K562 (cell line): Measurements from ENCODE around the gene IFI27L1. TPM values are rescaled to one million over a fixed set of nuclear protein-coding genes. Genes with fewer than 3 reads are reported as not detected.
A peak's percentile ranks its signal among the peaks of the same experiment; 100 is the strongest.

Source experiments
- ATF1 ChIP-seq, 2 experiments: fragments of 450-650 bp in 1 of 2; IDR thresholded peaks; 2 replicates each; pipeline ENCODE4 v1.6.1; 2016; ENCODE audit warnings: missing compliant biosample characterization in 1 of 2, missing genetic modification characterization in 1 of 2
- CEBPZ ChIP-seq: fragments of 150-350 bp; IDR thresholded peaks from 2 replicates; pipeline ENCODE4 v1.6.1; 2014; ENCODE audit warnings: low read depth, mild to moderate bottlenecking, low read length, borderline replicate concordance
- ELK1 ChIP-seq: sonication (generic); formaldehyde crosslinking; IDR thresholded peaks from 2 replicates; pipeline ENCODE4 v1.8.1; 2022; ENCODE audit warnings: missing genetic modification reagents
- FOXP1 ChIP-seq: sonication (generic); formaldehyde crosslinking; IDR thresholded peaks from 2 replicates; pipeline ENCODE4 v1.8.0; 2022; ENCODE audit warnings: mild to moderate bottlenecking, missing genetic modification reagents
- HDAC1 ChIP-seq, 2 experiments: fragments of 450-650 bp; IDR thresholded peaks; 2 replicates each; pipeline ENCODE4 v1.6.1; 2016 to 2017; ENCODE audit warnings: inconsistent platforms in 1 of 2, mild to moderate bottlenecking in 1 of 2, moderate library complexity in 1 of 2
- HDAC2 ChIP-seq: fragments of 450-650 bp; IDR thresholded peaks from 2 replicates; pipeline ENCODE4 v1.6.1; 2016; ENCODE audit warnings: mild to moderate bottlenecking
- MBD2 ChIP-seq: sonication (generic); IDR thresholded peaks from 2 replicates; pipeline ENCODE4 v1.6.1; 2016; ENCODE audit warnings: low read depth, borderline replicate concordance
- MCM7 ChIP-seq, 2 experiments: fragments of 450-650 bp; IDR thresholded peaks; 2 replicates each; pipeline ENCODE4 v1.6.1; 2016 to 2018
- NR4A1 ChIP-seq, 2 experiments: fragments of 250-450 bp in 1 of 2; fragments of 450-650 bp in 1 of 2; sonication (Bioruptor Pico) in 1 of 2; IDR thresholded peaks; 2 replicates each; pipeline versions ENCODE4 v1.4.0 to v1.6.1; 2016 to 2020; ENCODE audit warnings: mild to moderate bottlenecking in 2 of 2, missing compliant biosample characterization in 1 of 2, missing genetic modification characterization in 1 of 2, moderate library complexity in 1 of 2
- SMARCA5 ChIP-seq: fragments of 450-650 bp; IDR thresholded peaks from 2 replicates; pipeline ENCODE4 v1.6.1; 2016
- SOX6 ChIP-seq: fragments of 450-650 bp; IDR thresholded peaks from 2 replicates; pipeline ENCODE4 v1.6.1; 2014; ENCODE audit warnings: mild to moderate bottlenecking
- TAF1 ChIP-seq: IDR thresholded peaks from 2 replicates; pipeline ENCODE4 v1.6.1; 2011; ENCODE audit warnings: mild to moderate bottlenecking, low read length, moderate library complexity; ENCODE audit not compliant: insufficient read depth, control insufficient read depth, severe bottlenecking; ENCODE audit errors: extremely low read depth
- ZBTB8A ChIP-seq: fragments of 450-650 bp; IDR thresholded peaks from 2 replicates; pipeline ENCODE4 v1.6.1; 2018; ENCODE audit warnings: mild to moderate bottlenecking, moderate library complexity; ENCODE audit not compliant: partially characterized antibody
- ZC3H8 ChIP-seq: fragments of 450-650 bp; IDR thresholded peaks from 2 replicates; pipeline ENCODE4 v1.6.1; 2017
- ZNF12 ChIP-seq: sonication (generic); formaldehyde crosslinking; IDR thresholded peaks from 2 replicates; pipeline ENCODE4 v1.4.0; 2020; ENCODE audit warnings: mild to moderate bottlenecking, missing genetic modification reagents
- ZNF561 ChIP-seq: fragments of 450-650 bp; formaldehyde crosslinking; conservative IDR thresholded peaks from 2 replicates; pipeline ENCODE4 v1.4.0; 2020; ENCODE audit warnings: mild to moderate bottlenecking, moderate library complexity
- ZNF785 ChIP-seq: fragments of 250-450 bp; sonication (Bioruptor Pico); IDR thresholded peaks from 2 replicates; pipeline ENCODE4 v1.4.0; 2020; ENCODE audit warnings: mild to moderate bottlenecking
- polyA plus RNA-seq, 8 experiments: library from polyadenylated mRNA; depleted of rRNA in 4 of 8; stranded (reverse) in 5 of 8; unstranded in 3 of 8; fragments of >200 nt; fragmentation: Nextera tagmentation in 2 of 8; fragmentation: Illumina TruSeq in 1 of 8; extraction: Ambion mirVana in 2 of 8; extraction: Trizol in 1 of 8; gene quantifications; 2 replicates each; pipeline versions ENCODE4 v1.2.1 to v1.2.3, GENCODE V29; 2011 to 2014; ENCODE audit warnings: inconsistent platforms in 1 of 8, missing spikeins in 1 of 8
- total RNA-seq, 7 experiments: library from RNA; depleted of rRNA in 6 of 7; stranded (reverse); fragments of >200 nt in 6 of 7; fragmentation: Illumina TruSeq in 2 of 7; extraction: Trizol in 2 of 7; gene quantifications; 2 replicates each; pipeline versions ENCODE4 v1.2.1 to v1.2.3, GENCODE V29; 2011 to 2021; ENCODE audit warnings: low replicate concordance in 1 of 7
- TF ChIP-seq, protein P1 (sequence below): sonication (generic); formaldehyde crosslinking; IDR thresholded peaks from 2 replicates; pipeline ENCODE4 v1.8.1; 2022; ENCODE audit warnings: missing genetic modification reagents
- TF ChIP-seq, protein P2 (sequence below), 2 experiments: IDR thresholded peaks; 2 replicates each; pipeline ENCODE4 v1.6.1; 2011; ENCODE audit warnings: borderline replicate concordance in 1 of 2, control low read depth in 1 of 2, low read depth in 1 of 2, low read length in 1 of 2, mild to moderate bottlenecking in 1 of 2, mixed read lengths in 1 of 2, moderate library complexity in 1 of 2; ENCODE audit not compliant: insufficient read depth in 1 of 2, insufficient read length in 1 of 2, poor library complexity in 1 of 2, severe bottlenecking in 1 of 2; ENCODE audit errors: extremely low read depth in 1 of 2
- TF ChIP-seq, protein P3 (sequence below): fragments of 450-650 bp; IDR thresholded peaks from 2 replicates; pipeline ENCODE4 v1.6.1; 2016

The IFI27L1 gene
- total and polyA plus RNA-seq, 9 of the 15 experiments (the other 6 are each of a cell fraction or from before 2014, with no cell fraction given), result 14.5 to 28.0 (median 23.8) TPM

DNA sequence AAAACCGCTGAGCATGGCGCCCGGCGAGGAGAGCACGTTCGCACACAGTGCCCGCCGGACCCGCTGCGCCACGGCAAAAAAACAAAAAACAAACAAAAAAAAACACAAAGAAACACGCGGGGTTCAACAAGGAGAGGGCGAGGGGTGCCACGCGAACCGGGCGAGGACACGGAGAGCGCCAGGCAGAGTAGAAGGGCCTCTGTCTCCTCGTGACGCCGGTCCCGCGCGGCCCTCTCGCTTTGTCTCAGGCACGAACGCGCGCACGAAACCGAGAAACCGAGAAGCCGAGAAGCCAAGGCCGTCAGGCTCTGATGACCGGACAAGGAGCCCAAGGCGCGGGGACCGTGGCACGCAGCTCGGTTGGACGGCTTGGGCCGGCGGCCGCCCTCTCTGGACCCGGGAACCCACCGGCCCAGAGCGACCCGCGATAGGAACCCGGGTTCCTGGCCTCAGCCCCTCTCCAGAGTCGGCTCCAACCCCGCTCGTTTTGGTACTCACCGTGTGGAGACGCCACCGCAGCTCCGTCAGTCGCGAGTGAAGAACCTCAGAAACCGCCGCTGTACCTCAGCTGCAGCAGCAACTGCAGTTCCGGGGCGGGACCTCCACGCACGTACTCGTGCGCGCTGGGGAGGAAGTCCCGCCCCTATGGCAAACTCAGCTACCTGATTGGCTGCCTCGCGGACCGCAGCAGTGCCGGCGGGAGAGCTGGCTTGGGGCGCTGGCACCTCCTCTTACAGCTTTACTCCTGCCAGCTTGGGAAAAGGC, at the start of gene IFI27L1, which contains the start of gene DDX24 (continued):
- TF ChIP-seq, protein P1, sequence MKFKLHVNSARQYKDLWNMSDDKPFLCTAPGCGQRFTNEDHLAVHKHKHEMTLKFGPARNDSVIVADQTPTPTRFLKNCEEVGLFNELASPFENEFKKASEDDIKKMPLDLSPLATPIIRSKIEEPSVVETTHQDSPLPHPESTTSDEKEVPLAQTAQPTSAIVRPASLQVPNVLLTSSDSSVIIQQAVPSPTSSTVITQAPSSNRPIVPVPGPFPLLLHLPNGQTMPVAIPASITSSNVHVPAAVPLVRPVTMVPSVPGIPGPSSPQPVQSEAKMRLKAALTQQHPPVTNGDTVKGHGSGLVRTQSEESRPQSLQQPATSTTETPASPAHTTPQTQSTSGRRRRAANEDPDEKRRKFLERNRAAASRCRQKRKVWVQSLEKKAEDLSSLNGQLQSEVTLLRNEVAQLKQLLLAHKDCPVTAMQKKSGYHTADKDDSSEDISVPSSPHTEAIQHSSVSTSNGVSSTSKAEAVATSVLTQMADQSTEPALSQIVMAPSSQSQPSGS (CRISPR knock-in tag), result no peak
- TF ChIP-seq, protein P2, sequence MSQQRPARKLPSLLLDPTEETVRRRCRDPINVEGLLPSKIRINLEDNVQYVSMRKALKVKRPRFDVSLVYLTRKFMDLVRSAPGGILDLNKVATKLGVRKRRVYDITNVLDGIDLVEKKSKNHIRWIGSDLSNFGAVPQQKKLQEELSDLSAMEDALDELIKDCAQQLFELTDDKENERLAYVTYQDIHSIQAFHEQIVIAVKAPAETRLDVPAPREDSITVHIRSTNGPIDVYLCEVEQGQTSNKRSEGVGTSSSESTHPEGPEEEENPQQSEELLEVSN (IDR thresholded peaks at IDR 0.05; ENCODE audit: borderline replicate concordance in 1 of 2, extremely low read depth in 1 of 2, insufficient read depth in 1 of 2, insufficient read length in 1 of 2, low read depth in 1 of 2, low read length in 1 of 2, poor library complexity in 1 of 2, severe bottlenecking in 1 of 2), result peak; percentile 40 to 79
- TF ChIP-seq FOXP1 (CRISPR knock-in tag), result no peak
- TF ChIP-seq ELK1 (CRISPR knock-in tag), result no peak
- TF ChIP-seq CEBPZ, result no peak
- no peak for TF ChIP-seq ZNF785 (CRISPR knock-in tag)
- TF ChIP-seq ATF1 (CRISPR knock-in tag; IDR thresholded peaks at IDR 0.05), result no peak
- peak; percentile 65 for TF ChIP-seq ATF1 (tag; IDR thresholded peaks at IDR 0.05)
- TF ChIP-seq MBD2, result 0 out of 2 replicates have a peak, but pooled peaks have one; percentile 50
- no peak for TF ChIP-seq ZNF561
- no peak for TF ChIP-seq ZBTB8A
- TF ChIP-seq SOX6, result no peak
- TF ChIP-seq NR4A1 (CRISPR knock-in tag; IDR thresholded peaks at IDR 0.05), result no peak
- TF ChIP-seq NR4A1 (tag; IDR thresholded peaks at IDR 0.05), result no peak
- peak in 1 of 2 experiments; percentile 20; a peak in 2 of 4 replicates for TF ChIP-seq HDAC1 (IDR thresholded peaks at IDR 0.05)
- no peak for TF ChIP-seq MCM7 (IDR thresholded peaks at IDR 0.05)
- TF ChIP-seq, protein P3, sequence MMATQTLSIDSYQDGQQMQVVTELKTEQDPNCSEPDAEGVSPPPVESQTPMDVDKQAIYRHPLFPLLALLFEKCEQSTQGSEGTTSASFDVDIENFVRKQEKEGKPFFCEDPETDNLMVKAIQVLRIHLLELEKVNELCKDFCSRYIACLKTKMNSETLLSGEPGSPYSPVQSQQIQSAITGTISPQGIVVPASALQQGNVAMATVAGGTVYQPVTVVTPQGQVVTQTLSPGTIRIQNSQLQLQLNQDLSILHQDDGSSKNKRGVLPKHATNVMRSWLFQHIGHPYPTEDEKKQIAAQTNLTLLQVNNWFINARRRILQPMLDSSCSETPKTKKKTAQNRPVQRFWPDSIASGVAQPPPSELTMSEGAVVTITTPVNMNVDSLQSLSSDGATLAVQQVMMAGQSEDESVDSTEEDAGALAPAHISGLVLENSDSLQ, result 0 out of 2 replicates have a peak, but pooled peaks have one; percentile 24
- no peak for TF ChIP-seq HDAC2
- no peak for TF ChIP-seq ZC3H8
- peak; percentile 76 for TF ChIP-seq TAF1
- no peak for TF ChIP-seq SMARCA5
- TF ChIP-seq ZNF12 (CRISPR knock-in tag), result no peak
